GM18951 (cell line): ENCODE results near the gene OOSP4B.
"Not testable (repeated sequence)": the region's sequence is repeated elsewhere in the genome, so short reads cannot be mapped to it uniquely, and the experiment has no call there.

ENCODE experiments used
- POLR2A ChIP-seq: IDR thresholded peaks from 4 replicates; pipeline ENCODE4 v1.6.1; 2011; ENCODE audit warnings: mild to moderate bottlenecking; ENCODE audit not compliant: insufficient read length, insufficient read depth; ENCODE audit errors: extremely low read depth
- in situ Hi-C: fragments of 300-500 bp; cut with MboI; formaldehyde crosslinking; loops from one replicate; pipeline ENCODE4 v1.12.0; 2022; ENCODE audit warnings: low sequenced_read_pairs, mixed read lengths, inconsistent platforms; ENCODE audit not compliant: unreplicated experiment

The OOSP4B gene

DNA sequence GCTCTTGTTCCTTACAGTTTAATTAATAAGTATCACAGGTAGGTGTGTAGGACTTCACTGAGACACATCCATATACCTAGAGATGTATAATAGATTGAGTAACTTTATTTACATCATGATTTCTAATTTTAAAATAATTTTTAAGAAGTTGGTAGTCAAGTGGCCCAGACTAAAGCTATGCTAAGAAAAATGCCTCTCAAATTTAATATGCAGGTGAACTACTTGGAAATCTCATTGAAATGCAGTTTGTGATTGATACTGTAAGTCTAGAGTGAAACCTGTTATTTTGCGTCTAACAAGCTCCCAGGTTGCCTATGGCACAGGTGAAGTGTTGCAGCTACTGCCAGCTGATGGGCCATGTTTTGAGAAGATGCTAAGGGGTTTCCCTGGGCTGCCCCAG, at the start of gene OOSP4B:
TSS of gene OOSP4B (plus strand) at position 301 of the 400 bp plus-strand sequence.
- no peak for TF ChIP-seq POLR2A
- in situ Hi-C loops: no loop called here

DNA sequence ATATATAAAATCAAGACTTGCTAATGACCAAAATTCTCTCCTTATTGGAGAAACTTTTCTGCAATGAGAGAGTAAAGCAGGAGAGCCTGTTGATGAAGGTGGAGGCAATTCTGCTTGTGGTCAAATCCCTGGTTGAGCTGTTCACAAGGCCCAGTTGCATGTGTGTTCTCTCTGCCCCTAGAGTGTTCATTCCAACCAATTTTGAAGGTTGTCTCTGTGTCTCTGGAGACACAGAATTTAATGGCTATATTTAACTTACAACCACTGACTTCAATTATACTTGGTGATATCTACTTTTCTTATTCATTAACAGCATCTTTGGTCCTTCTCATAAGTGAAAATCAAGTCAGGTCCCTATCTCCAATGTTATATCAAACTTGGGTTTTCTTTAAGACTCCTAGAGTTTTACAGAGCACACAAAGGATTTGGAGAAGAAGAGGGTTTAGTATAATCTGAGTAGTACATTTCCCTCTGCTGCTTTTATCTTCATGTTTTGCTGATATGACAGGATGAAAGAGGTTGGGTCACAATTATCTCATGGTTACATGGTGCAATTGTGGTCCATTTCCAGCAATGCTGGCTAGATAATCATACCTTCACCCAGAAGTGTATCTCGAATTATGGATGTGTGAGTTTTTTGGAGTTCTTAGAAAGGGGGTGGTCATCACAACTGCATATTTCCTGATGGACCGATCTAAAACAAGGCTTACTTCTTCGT, 49.1 kb upstream of the OOSP4B start:
- in situ Hi-C loops: no loop called here
- TF ChIP-seq POLR2A: no peak

DNA sequence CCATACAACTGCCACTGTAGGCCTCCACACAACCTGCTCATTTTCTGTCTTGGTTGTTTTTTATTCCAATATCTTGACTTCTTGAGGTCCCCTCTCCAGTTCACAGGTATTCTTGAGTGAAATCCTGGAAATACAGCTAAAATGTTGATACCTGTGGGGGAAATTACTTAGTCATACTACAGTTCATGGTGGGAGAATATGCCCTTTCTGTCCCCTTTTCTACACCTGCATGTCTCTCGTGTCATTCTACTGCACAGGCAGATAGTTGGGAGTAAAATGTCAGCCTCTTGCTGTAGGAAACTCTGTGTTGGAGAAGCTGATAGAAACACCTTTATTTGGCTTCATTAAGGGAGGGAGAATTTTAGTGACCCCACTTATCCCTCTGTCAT, 48.6 kb upstream of the OOSP4B start:
- TF ChIP-seq POLR2A: no peak
- in situ Hi-C loops: no loop called here

DNA sequence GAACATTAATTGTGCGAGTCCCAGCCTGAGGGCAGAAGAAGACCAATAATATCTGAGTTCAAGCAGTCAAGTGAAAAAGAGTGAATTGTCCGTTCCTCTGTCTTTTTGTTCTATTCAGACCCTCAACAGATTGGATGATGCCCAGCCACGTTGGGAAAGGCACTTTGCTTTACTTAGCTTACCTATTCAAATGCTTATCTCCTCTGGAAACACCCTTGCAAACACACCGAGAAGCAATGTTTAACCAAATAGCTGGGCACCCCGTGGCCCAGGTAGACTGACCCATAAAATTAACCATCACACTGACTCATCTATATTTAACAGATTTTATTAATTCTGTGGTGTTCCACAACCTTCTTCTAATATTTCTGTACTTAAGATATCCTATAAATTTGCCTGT, 43.9 kb upstream of the OOSP4B start:
- no peak for TF ChIP-seq POLR2A
- in situ Hi-C loops: no loop called here

DNA sequence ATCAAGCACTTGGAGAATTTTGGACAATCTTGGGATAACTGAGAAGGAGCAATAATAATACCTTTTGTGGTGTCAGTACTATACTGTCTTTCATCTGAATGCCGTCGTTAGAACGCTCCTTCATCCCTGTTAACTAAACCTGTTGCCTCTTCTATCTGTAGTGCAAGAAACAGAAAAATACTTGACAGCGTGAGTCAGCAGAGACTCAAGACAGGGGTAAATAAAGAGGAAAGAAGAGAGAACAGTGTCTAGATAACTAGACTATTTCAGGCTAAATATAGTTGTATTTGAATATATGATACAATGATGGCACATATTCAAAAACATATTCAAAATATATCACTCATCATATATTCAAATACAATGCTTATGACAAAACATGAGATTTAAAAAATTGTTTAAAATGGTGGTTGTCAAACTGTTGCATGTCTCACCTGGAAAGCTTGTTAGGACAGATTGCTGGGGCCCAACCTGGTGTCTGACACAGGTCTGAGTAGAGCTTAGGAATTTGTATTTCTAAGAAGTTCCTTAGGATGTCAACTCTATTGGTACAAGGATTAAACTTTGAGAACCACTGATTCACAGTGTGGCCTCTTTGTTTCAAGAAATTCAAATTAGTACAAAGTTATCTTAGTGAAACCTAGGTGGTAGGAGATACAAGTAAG, 35.7 kb upstream of the OOSP4B start:
- TF ChIP-seq POLR2A: no peak

DNA sequence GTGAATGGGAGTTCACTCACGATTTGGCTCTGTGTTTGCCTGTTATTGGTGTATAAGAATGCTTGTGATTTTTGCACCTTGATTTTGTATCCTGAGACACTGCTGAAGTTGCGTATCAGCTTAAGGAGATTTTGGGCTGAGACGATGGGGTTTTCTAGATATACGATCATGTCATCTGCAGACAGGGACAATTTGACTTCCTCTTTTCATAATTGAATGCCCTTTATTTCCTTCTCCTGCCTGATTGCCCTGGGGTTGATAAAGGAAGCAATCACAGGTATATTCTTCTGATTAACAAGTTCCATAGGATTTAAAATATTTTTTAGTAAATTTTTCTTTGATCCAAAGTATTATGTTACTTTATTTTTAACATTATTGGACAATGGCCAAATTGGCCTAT, 34.9 kb upstream of the OOSP4B start:
- in situ Hi-C loops: not testable (repeated sequence)

More for the DNA sequence above, 35.7 kb upstream of the OOSP4B start:
- in situ Hi-C loops: no loop called here

DNA sequence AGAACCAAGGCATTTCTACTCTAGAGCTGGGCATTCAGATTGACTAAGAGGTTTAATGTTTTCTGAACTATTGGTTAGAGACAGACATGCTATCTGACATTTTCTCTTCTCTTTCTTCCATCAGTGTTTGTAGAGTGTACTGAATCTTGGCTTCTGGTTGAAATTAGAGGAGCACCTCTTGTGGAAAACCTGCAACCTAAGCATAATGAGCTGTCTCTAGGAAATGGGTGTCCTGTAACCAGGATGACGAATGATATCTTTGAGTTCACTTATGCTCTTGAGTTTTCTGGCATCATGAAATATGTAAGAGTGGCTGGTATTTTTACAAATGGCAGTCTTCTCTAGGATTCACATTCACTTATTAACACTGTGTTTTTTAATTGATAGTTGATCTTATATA, 33.8 kb upstream of the OOSP4B start:
- no peak for TF ChIP-seq POLR2A
- in situ Hi-C loops: no loop called here

DNA sequence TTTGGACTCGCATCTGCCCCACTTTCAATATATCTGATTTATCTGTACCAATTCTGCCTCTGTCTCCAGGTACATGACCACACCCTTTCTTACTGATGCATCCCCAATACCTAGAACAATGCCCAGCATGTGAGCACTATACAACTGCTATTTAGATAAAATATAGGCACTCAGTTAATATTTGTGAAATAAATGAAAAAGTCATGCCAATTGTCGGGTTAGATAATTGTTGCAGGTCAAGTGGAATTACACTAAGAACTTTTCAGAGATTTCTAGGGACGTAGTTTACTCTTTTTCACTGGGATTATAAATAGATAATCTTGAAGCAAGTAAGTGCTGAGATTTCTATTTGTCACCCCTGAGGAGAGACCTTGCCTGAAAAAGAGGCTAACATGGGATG, 32.6 kb upstream of the OOSP4B start:
- in situ Hi-C loops: no loop called here
- TF ChIP-seq POLR2A: no peak

DNA sequence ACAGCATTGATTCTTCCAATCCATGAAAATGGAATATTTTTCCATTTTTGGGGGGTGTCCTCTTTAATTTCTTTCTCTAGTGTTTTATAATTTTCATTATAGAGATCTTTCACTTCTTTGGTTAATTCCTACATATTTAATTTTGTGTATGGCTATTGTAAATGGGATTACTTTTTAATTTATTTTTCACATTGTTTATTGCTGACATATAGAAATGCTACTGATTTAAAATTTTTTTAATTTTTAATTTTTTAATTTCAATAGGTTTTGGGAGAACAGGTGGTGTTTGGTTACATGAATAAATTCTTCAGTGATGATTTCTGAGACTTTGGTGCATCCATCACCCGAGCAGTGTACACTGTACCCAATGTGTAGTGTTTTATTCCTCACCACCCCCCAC, 26.6 kb upstream of the OOSP4B start:
- in situ Hi-C loops: no loop called here
- no peak for TF ChIP-seq POLR2A

DNA sequence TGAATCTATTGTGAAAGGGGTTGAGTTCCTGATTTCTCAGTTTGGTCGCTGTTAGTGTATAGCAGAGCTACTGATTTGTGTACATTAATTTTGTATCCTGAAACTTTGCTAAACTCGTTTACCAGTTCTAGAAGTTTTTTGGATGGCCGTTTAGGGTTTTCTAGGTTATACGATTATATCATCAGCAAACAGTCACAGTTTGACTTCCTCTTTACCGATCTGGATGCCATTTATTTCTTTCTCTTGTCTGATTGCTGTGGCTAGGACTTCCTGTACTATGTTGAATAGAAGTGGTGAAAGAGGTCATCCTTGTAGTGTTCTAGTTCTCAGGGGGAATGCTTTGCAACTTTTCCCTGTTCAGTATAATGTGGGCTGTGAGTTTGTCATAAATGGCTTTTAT, 24.6 kb upstream of the OOSP4B start:
- TF ChIP-seq POLR2A: no peak
- in situ Hi-C loops: no loop called here

DNA sequence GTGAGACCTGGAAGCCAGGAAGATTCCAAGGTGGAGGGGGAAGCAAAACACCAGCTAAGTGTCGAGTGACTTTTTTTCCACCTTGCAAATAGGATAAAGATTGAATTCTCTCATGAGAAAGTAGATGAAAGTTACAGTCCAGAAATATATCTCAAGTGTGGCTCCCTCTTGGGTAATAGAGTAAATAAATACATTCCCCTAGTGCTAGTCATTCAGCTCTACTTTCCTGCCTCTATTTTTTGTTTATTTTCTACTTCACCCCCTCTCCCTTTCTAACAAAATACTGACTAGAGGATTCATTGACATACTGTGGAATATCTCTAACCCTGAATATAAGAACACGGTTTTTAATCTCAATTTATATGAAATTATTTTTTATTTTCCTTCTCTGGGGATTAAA, 19.2 kb upstream of the OOSP4B start:
- in situ Hi-C loops: no loop called here
- TF ChIP-seq POLR2A: no peak

DNA sequence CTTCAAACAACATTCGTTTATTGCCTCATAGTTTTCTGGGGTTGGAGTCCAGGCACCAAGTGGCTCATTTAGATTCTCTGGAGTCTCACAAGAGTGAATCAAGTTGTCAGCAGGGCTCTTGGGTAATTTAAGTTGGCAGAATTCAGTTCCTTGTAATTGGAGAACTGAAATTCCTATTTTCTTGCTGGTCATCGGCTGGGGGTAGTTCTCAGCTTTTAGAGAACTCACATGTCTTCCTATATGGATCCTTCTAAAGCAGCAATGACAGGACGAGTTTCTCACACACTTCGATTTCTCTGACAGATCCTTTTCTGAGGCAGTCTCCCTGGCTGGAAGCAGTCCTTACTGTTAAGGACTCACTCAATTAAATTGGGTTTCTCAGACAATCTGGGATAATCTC, 17.3 kb upstream of the OOSP4B start:
- in situ Hi-C loops: no loop called here

DNA sequence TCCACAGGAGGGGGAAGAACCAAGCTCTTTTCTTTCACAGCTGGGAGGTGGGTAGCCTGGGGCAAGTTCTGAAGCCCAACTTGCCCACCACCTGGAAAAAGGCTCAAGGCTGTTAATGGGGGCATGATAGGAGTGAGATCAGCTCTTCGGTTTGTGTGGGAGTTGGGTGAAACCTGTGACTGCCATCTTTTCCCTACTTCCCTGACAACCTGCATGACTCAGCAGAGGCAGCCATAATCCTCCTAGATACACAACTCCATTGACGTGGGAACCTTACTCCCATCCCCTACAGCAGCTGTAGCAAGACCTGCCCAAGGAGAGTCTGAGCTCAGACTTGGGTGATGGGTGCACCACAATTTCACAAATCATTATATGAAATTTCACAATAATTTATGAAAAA, 13.3 kb upstream of the OOSP4B start:
- in situ Hi-C loops: no loop called here
- TF ChIP-seq POLR2A: no peak

More for the DNA sequence above, 17.3 kb upstream of the OOSP4B start:
- no peak for TF ChIP-seq POLR2A

DNA sequence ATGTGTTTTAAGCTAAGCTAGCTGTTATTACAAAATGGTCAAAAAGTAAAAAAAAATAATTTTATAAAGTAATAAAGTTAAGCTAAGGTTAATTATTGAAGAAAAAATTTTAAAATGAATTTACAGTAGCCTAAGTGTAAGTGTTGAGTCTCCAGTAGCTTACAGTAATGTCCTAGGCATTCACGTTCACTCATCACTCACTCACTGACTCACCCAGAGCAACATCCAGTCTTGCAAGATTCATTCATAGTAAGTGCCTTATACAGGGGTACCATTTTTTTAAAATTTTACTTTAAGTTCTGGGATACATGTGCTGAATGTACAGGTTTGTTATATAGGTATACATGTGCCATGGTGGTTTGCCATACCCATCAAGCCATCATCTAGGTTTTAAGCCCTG, 11.6 kb upstream of the OOSP4B start:
- no peak for TF ChIP-seq POLR2A
- in situ Hi-C loops: no loop called here
